ENCODE results near the gene CFAP91. TPM values are rescaled to one million over a fixed set of nuclear protein-coding genes. Genes with fewer than 3 reads are reported as not detected.

CFAP91 gene
- total and polyA plus RNA-seq, 9 of the 15 experiments (the other 6 are each of a cell fraction or from before 2014, with no cell fraction given) = not detected

DNA sequence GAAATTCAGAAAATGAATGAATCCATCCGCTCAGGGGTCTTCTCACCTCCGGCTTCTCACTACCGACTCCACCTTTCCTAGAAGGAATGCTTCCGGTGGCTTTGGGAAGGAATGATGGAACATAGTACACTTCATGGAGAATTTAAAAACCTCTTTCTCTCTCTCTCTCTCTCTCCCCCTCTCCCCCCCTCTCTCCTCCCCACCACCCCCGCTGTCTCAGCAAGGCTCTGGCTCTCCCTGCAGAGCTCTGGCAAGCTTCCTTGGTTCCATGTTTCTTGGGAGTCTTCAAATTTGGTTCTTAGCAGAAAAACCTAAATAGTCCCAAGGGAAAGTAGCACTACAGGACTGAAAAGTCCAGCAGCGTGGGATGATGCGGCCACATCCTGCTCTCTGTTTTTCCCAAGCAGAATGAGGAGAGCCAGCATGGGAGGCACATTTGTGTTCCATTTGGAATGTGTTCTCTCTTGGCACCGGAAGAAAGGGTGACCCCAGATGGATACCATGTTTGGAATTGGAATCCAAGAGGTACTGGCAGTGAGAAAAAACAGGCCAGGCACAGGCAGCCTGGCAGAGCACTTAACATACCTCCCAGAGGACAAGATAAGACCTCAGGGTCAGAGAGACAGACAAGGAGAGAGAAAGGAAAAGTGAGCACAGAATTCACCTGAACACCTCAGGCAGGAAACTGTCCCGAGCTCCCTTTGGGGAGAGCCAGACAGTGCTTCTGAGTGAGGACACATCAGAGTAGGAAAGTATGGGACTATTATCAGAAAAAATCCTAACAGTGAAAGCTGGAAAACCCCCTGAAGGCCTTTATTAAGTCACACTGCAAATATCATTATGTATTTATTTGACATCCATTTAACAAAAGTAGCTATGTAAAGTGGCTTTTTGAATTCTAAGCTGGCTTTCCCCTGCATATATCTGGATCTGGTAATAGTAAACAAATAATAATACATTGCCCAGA is 42.1 kb upstream of the CFAP91 start, which contains the start of gene POPDC2:
Gene POPDC2, minus strand, starts transcription at position 116 of the 967 bp plus-strand sequence. CDS start 166 bp downstream, outside the sequence.
- Histone ChIP-seq H3K9ac (ENCODE audit: insufficient read depth in 1 of 2, low read depth in 2 of 2, low read length in 2 of 2) (no peak within 1 kb of the TSS), H3K79me2 (ENCODE audit: control insufficient read depth, insufficient read depth, low read length) (no peaks in the 10 kb centered on the region), H3K4me3 (no peak within 1 kb of the TSS), H2AFZ (ENCODE audit: low read depth, low read length) (no peak within 1 kb of the TSS), H3K4me2 (ENCODE audit: insufficient read depth, low read length) (no peak within 1 kb of the TSS), H3K9me1 (ENCODE audit: control insufficient read depth, insufficient read depth, low read length) (no peaks in the 10 kb centered on the region), H4K20me1 (replicated peaks; ENCODE audit: control insufficient read depth, insufficient read depth, low read length) (no peaks in the 10 kb centered on the region), H3K27me3 (ENCODE audit: control insufficient read depth in 2 of 2, insufficient read depth in 2 of 2, low read length in 2 of 2) (no peaks in the 10 kb centered on the region), H3K27ac (ENCODE audit: extremely low read depth, low read depth, low read length) (no peak within 1 kb of the TSS), H3K36me3 (ENCODE audit: control insufficient read depth, insufficient read depth, low read length) (no peaks in the 10 kb centered on the region), H3K9me3 (replicated peaks; ENCODE audit: control insufficient read depth, insufficient read depth, low read depth, low read length) (no peaks in the 10 kb centered on the region), H3K4me1 (replicated peaks in 1 of 2; ENCODE audit: control insufficient read depth in 2 of 2, insufficient read depth in 2 of 2, low read length in 2 of 2) (peaks cover 0 to 22% of the 10 kb centered on the region in 2 experiments; a peak in 4 of 5 replicates)
- DNase-seq (ENCODE audit: extremely low read depth in 1 of 4, low spot score in 3 of 4) (no peak), ATAC-seq (no peak), FAIRE-seq (no peak)
- WGBS (ENCODE audit: insufficient coverage, low coverage, missing lambda C conversion rate) = 90% methylated on average over 5 of the region's 9 CpGs
- ChIA-PET POLR2A (interaction anchor here (1.1 to 1.2 kb wide), 3 partner anchors 14 to 16 kb away, joined by 3 read pairs; partner anchors contain the start of gene COX17), CTCF (ENCODE audit: low intra/inter-chr PET ratio) (no interaction called here)
- BruUV-seq (replicated peaks) = no TSS peak
- TF ChIP-seq, protein P1, sequence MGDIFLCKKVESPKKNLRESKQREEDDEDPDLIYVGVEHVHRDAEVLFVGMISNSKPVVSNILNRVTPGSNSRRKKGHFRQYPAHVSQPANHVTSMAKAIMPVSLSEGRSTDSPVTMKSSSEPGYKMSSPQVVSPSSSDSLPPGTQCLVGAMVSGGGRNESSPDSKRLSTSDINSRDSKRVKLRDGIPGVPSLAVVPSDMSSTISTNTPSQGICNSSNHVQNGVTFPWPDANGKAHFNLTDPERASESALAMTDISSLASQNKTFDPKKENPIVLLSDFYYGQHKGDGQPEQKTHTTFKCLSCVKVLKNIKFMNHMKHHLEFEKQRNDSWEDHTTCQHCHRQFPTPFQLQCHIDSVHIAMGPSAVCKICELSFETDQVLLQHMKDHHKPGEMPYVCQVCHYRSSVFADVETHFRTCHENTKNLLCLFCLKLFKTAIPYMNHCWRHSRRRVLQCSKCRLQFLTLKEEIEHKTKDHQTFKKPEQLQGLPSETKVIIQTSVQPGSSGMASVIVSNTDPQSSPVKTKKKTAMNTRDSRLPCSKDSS (IDR thresholded peaks at IDR 0.05; ENCODE audit: low read depth, partially characterized antibody) = no peak
- TF ChIP-seq RCOR1 (IDR thresholded peaks at IDR 0.05; ENCODE audit: borderline replicate concordance in 1 of 2, low read depth in 2 of 2, low read length in 2 of 2) = no peak
- TF ChIP-seq, protein P2, sequence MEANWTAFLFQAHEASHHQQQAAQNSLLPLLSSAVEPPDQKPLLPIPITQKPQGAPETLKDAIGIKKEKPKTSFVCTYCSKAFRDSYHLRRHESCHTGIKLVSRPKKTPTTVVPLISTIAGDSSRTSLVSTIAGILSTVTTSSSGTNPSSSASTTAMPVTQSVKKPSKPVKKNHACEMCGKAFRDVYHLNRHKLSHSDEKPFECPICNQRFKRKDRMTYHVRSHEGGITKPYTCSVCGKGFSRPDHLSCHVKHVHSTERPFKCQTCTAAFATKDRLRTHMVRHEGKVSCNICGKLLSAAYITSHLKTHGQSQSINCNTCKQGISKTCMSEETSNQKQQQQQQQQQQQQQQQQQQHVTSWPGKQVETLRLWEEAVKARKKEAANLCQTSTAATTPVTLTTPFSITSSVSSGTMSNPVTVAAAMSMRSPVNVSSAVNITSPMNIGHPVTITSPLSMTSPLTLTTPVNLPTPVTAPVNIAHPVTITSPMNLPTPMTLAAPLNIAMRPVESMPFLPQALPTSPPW (CRISPR knock-in tag; IDR thresholded peaks at IDR 0.05) = peak; percentile 48; the same call in 1 of the 2 replicates
- intact Hi-C loops (cut with micrococcal nuclease) = no loop called here
- in situ Hi-C loops (cut with MboI) = no loop called here
